Measurements from ENCODE around the gene MAPK10.

DNA sequence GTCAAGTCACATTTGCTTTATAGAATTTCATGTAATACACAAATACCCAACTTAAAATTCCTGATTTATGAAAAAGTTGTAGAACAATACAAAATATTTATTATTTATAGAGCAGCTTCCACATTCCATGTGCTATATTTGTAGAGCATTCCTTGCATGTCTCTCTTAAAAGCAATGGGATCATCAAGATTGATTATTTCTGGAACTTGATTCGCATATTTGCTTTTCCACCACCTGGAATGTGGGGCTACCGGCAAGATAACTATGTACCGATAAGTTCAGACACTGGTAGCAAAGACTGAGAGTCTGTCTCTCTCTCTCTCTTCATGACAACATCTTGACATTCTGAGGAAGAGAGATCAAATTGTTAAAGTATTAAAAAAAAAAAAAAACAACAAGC lies 59.3 kb downstream of the MAPK10 start:
- TF ChIP-seq POLR2AphosphoS5 (IDR thresholded peaks at IDR 0.05) = no peak
- no peak for TF ChIP-seq CTCF (IDR thresholded peaks at IDR 0.05)
- TF ChIP-seq EP300 (IDR thresholded peaks at IDR 0.05) = no peak
